ENCODE data around the gene MXRA7.

DNA sequence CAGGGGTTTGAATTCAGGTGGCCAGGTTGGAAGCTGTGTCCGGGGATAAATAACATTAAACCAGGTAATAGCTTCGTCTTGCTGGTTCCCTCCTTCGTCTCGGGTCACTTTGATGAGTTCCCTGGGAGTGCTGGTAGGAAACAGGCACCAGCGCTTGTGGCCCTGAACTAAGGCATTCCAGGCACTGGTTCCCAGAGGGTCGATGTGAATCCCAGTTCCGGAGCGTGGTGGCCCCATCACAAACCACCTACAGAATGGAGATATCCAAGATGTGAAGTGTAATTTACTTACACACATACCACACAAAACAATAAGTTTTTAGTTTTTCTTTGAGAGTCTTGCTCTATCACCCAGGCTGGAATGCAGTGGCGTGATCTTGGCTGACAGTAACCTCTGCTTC lies 13.0 kb upstream of the MXRA7 start:
- TF ChIP-seq, protein P1, sequence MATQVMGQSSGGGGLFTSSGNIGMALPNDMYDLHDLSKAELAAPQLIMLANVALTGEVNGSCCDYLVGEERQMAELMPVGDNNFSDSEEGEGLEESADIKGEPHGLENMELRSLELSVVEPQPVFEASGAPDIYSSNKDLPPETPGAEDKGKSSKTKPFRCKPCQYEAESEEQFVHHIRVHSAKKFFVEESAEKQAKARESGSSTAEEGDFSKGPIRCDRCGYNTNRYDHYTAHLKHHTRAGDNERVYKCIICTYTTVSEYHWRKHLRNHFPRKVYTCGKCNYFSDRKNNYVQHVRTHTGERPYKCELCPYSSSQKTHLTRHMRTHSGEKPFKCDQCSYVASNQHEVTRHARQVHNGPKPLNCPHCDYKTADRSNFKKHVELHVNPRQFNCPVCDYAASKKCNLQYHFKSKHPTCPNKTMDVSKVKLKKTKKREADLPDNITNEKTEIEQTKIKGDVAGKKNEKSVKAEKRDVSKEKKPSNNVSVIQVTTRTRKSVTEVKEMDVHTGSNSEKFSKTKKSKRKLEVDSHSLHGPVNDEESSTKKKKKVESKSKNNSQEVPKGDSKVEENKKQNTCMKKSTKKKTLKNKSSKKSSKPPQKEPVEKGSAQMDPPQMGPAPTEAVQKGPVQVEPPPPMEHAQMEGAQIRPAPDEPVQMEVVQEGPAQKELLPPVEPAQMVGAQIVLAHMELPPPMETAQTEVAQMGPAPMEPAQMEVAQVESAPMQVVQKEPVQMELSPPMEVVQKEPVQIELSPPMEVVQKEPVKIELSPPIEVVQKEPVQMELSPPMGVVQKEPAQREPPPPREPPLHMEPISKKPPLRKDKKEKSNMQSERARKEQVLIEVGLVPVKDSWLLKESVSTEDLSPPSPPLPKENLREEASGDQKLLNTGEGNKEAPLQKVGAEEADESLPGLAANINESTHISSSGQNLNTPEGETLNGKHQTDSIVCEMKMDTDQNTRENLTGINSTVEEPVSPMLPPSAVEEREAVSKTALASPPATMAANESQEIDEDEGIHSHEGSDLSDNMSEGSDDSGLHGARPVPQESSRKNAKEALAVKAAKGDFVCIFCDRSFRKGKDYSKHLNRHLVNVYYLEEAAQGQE (IDR thresholded peaks at IDR 0.05), result no peak
- TF ChIP-seq, protein P2, sequence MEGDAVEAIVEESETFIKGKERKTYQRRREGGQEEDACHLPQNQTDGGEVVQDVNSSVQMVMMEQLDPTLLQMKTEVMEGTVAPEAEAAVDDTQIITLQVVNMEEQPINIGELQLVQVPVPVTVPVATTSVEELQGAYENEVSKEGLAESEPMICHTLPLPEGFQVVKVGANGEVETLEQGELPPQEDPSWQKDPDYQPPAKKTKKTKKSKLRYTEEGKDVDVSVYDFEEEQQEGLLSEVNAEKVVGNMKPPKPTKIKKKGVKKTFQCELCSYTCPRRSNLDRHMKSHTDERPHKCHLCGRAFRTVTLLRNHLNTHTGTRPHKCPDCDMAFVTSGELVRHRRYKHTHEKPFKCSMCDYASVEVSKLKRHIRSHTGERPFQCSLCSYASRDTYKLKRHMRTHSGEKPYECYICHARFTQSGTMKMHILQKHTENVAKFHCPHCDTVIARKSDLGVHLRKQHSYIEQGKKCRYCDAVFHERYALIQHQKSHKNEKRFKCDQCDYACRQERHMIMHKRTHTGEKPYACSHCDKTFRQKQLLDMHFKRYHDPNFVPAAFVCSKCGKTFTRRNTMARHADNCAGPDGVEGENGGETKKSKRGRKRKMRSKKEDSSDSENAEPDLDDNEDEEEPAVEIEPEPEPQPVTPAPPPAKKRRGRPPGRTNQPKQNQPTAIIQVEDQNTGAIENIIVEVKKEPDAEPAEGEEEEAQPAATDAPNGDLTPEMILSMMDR (IDR thresholded peaks at IDR 0.05; ENCODE audit: low read depth, low read length, missing input control), result no peak
- no peak for TF ChIP-seq FOXA1 (IDR thresholded peaks at IDR 0.05)
- no peak for TF ChIP-seq GABPA (IDR thresholded peaks at IDR 0.05 in 1 of 2, conservative IDR thresholded peaks at IDR 0.05 in 1 of 2)
- TF ChIP-seq EGR1 (IDR thresholded peaks at IDR 0.05; ENCODE audit: low read depth in 2 of 2), result no peak
- TF ChIP-seq, protein P3, sequence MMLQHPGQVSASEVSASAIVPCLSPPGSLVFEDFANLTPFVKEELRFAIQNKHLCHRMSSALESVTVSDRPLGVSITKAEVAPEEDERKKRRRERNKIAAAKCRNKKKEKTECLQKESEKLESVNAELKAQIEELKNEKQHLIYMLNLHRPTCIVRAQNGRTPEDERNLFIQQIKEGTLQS (IDR thresholded peaks at IDR 0.05), result no peak
- no peak for TF ChIP-seq YY1 (IDR thresholded peaks at IDR 0.05)
- no peak for TF ChIP-seq TAF1 (conservative IDR thresholded peaks at IDR 0.05)
- TF ChIP-seq JUND (IDR thresholded peaks at IDR 0.05), result no peak
- TF ChIP-seq, protein P4, sequence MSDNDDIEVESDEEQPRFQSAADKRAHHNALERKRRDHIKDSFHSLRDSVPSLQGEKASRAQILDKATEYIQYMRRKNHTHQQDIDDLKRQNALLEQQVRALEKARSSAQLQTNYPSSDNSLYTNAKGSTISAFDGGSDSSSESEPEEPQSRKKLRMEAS (IDR thresholded peaks at IDR 0.05), result no peak
- TF ChIP-seq RAD21 (IDR thresholded peaks at IDR 0.05), result no peak
- TF ChIP-seq RXRA (IDR thresholded peaks at IDR 0.05), result no peak
- TF ChIP-seq, protein P5, sequence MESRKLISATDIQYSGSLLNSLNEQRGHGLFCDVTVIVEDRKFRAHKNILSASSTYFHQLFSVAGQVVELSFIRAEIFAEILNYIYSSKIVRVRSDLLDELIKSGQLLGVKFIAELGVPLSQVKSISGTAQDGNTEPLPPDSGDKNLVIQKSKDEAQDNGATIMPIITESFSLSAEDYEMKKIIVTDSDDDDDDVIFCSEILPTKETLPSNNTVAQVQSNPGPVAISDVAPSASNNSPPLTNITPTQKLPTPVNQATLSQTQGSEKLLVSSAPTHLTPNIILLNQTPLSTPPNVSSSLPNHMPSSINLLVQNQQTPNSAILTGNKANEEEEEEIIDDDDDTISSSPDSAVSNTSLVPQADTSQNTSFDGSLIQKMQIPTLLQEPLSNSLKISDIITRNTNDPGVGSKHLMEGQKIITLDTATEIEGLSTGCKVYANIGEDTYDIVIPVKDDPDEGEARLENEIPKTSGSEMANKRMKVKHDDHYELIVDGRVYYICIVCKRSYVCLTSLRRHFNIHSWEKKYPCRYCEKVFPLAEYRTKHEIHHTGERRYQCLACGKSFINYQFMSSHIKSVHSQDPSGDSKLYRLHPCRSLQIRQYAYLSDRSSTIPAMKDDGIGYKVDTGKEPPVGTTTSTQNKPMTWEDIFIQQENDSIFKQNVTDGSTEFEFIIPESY (IDR thresholded peaks at IDR 0.05), result no peak
- TF ChIP-seq SP1 (IDR thresholded peaks at IDR 0.05), result no peak

Measured in liver (tissue), 3 donors.